AML-193 (cell line): ENCODE data around the gene OTOS.

Source experiments
- DNase-seq, 2 experiments: peaks; one replicate each; lab custom pipeline; 2025; lab: John Stamatoyannopoulos, UW

Gene OTOS

DNA sequence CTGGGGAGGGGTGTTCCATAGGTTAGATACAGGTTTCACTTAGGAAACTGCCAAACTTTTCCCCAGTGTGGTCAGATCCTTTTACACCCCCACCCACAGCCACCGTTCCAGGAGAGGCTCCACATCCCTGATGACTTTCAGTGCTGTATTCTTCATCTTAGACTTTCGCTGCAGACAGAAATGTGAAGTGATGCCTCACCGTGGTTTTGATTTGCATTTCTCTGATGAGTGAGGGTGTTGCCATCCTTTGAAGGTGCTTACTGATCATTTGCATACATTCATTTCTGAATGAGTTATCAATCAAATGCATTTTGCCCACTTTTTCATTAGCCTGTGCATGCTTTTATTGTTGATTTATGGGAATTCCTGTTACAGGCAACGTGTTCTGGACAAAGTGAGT is 19.3 kb downstream of the OTOS start:
- no peak for DNase-seq

DNA sequence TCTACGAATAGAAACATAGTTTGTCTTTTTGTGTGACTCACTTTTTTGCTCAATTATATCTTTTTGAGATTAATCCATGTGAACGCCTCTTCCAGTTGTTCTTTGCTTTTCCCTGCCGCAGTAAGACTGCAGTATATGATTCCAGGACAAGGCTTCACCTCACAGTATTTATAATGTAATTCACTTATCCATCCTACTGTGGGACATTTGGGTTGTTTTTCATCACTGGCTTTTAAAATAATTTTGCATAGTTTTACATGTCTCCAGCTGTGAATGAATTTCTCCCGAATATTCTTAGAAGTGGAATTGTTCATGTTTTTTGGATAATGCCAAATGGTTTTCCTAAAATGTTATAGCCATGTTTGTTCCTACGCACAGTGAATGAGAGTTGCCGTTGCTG is 26.2 kb downstream of the OTOS start:
- no peak for DNase-seq

DNA sequence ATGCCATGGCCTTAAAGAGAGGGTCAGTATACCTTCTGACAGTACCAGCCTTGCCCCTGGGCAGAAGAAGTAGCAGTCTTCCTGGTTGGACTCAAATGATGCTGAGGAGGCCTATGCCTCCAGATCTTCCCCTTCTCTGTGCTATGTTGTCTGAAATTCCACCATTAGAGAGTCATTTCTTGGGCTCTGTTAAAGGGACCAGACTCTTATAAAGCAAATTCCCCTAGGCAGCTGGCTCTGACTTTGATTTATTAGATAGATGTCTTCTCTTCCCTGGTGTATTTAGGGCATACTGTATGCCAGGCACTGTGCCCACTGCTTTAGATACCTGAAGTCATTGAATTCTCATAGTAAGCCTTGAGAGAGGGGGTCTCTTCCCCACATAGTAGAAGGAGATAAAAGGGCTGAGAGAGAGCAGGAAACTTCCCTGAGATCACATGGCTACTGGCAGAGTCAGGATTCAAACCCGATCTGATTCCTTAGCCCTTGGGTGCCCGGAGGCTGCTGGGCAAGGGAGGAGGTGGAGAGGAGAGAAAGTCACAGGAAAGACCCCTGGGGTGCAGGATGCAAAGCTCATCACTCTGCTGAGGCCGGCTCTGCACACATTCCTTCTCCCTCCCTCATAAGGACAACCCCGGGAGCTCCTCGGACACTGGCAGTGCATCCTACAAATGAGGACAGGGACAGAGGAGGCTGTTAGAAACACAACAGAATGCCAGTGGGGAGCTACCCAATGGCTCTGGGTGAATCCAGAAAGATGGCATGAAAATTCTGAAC is 27.4 kb downstream of the OTOS start:
- no peak for DNase-seq

- DNase-seq, result no peak
Observed at GRCh38 chr2:240111253-240111652, 29.2 kb downstream of the OTOS start.

GRCh38 chr2:240109386-240109785 is 31.1 kb downstream of the OTOS start:
- DNase-seq, result no peak

GRCh38 chr2:240107477-240107796 is 33.0 kb downstream of the OTOS start:
- DNase-seq, result no peak

GRCh38 chr2:240106765-240107476 is 33.5 kb downstream of the OTOS start:
- no peak for DNase-seq

GRCh38 chr2:240105982-240106381 is 34.5 kb downstream of the OTOS start:
- no peak for DNase-seq

- no peak for DNase-seq
Observed at GRCh38 chr2:240103136-240103535, 37.3 kb downstream of the OTOS start.

DNA sequence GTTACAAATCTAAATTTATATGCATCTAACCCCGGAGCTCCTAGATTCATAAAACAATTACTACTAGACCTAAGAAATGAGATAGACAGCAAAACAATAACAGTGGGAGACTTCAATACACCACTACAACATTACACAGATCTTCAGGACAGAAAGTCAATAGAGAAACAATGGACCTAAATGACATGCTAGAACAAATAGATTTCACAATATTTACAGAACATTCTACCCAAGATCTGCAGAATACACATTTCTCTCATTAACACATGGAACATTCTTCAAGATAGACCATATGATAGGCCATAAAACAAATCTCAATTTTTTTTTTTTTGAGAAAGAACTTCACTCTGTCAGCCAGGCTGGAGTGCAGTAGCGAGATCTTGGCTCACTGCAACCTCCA is 42.1 kb downstream of the OTOS start:
- no peak for DNase-seq

- no peak for DNase-seq
Observed at GRCh38 chr2:240095556-240096523, 44.6 kb downstream of the OTOS start.

DNA sequence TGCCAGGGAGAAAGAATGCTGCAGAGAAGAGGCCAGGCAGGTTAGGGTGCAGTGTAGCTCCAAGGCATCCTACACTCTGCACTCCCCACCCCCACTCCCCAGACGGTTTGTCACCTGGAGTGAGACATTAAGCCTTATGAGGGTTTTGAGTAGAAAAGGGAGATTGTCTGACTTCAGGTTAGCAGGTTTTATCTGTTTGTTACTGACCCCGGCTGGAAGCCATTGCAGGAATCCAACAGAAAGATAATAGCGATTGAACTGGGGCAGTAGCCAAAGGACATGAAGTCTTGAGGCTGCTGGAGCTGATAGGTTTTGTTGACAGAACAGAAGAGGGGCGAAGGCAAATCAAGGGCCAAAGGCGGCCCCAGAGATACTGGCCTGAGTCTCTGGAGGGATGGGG is 51.2 kb downstream of the OTOS start:
- no peak for DNase-seq
